Myocyte (in vitro differentiated cells): ENCODE data around the gene SLAIN1. TPM values are rescaled to one million over a fixed set of nuclear protein-coding genes. Genes with fewer than 3 reads are reported as not detected.
"Not testable (repeated sequence)": the region's sequence is repeated elsewhere in the genome, so short reads cannot be mapped to it uniquely, and the experiment has no call there.

Source experiments
- DNase-seq: peaks from one replicate; pipeline ENCODE4 v3.0.0-alpha.2; 2012; ENCODE audit warnings: low read depth
- polyA plus RNA-seq: library from polyadenylated mRNA; unstranded; fragments of >200 nt; gene quantifications from one replicate; pipeline ENCODE4 v1.2.1, GENCODE V29; 2012; ENCODE audit warnings: missing spikeins
- total RNA-seq: library from RNA; depleted of rRNA; stranded (reverse); fragments of >200 nt; gene quantifications from 2 replicates; pipeline ENCODE4 v1.2.3, GENCODE V29; 2014

Gene SLAIN1
- 0.10 and 0.21 TPM in 2 replicates for total RNA-seq
- polyA plus RNA-seq: not detected

- DNase-seq: peak; percentile 23
These were observed at the start of gene SLAIN1 for GRCh38 chr13:77697217-77698103. Gene SLAIN1, plus strand, starts transcription at chr13:77697687. Its CDS starts 227 bp downstream, at chr13:77697914.

DNA sequence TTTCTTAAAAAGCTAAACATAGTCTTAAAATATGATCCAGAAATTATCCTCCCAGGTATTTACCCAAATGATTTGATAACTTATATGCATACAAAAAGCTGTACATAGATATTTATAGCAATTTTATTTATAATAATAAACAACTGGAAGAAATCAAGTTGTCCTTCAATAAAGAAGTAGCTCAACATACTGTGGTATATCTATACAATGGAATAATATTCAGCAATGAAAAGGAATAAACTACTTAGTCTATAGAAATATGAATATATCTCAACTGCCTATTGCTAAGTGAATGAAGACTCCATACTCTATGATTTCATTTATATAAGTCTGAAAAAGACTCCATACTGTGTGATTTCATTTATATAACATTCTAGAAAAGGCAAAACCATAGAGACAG, 47.1 kb upstream of the SLAIN1 start:
- no peak for DNase-seq

DNA sequence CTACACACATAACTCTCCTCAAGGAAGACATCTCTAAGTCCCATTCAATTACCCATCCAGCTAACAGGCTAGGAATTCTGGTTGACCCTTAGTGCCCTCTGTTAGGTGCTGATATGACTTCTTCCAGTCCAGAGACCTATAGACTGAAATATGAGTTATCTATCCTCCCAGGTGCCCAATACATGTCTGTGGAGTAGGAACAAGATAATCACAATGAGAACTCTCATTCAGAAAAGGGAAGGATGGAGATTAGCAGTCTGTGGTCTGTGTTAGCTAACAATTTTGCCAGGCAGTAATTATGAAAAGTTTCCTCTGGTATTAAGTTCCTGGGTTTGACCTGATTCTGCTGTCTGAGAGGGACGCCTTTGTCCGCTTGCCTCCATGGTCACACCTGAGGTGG, 44.2 kb upstream of the SLAIN1 start:
- DNase-seq: no peak

DNA sequence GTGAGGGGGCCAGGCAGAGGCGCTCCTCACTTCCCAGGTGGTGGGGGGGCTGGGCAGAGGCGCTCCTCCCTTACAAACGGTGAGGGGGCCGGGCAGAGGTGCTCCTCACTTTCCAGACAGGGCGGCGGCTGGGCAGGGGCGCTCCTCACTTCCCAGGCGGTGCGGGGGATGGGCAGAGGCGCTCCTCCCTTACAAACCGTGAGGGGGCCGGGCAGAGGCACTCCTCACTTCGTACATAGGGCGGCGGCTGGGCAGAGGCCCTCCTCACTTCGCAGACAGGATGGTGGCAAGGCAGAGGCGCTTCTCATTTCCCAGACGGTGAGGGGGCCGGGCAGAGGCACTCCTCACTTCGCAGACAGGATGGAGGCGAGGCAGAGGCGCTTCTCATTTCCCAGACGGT, 37.5 kb upstream of the SLAIN1 start:
- DNase-seq: not testable (repeated sequence)

DNA sequence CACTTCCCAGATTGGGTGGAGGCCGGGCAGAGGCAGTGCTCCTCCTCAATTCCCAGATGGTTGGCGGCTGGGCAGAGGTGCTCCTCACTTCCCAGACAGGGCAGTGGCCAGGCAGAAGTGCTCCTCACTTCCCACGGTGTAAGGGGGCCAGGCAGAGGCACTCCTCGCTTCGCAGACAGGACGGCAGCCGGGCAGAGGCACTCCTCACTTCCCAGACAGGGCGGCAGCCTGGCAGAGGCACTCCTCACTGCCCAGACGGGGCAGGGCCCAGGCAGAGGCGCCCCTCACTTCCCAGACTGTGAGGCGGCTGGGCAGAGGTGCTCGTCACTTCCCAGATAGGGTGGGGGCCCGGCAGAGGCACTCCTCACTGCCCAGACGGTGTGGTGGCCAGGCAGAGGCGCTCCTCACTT, 36.6 kb upstream of the SLAIN1 start:
- no peak for DNase-seq

GRCh38 chr13:77662301-77662700, 35.2 kb upstream of the SLAIN1 start:
- not testable (repeated sequence) for DNase-seq

DNA sequence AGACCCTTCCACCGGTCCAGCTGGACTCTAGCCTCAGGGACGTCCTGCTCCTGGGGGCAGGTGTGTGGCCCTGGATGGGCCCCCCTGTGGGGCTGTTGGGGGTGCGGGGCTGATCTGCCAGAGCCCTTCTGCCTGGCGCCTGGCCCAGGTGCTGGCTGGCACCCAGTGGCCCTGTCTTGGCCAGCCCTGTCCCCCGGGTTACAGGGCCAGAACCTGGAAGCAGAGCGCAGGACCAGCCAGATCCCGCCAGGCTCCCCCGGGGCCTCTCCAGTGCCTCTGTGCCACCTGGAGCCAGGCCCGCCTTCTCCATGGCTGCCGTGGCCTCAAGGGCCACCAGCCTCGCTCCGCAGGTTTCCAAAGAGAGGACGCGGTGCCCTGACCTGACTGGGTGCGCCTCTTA, 34.7 kb upstream of the SLAIN1 start:
- DNase-seq: not testable (repeated sequence)

DNA sequence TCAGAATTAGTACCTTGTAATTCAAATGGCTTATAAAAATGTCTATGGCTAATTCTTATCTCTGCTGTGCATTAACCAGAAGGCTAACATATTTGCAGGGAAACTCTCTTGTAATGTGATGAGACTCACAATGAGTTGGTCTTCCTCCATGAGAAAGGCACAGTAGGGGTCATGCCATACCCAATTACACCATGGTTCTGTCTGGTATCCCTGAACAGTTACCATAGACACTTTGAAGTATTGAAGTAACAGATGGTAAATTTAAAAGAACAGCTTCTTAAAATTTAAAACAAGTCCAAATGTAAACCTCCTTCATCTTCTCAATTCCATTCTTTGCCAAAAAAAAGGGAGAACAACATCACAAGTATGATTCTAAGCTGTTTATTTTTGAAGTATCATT, 22.6 kb upstream of the SLAIN1 start:
- no peak for DNase-seq

DNA sequence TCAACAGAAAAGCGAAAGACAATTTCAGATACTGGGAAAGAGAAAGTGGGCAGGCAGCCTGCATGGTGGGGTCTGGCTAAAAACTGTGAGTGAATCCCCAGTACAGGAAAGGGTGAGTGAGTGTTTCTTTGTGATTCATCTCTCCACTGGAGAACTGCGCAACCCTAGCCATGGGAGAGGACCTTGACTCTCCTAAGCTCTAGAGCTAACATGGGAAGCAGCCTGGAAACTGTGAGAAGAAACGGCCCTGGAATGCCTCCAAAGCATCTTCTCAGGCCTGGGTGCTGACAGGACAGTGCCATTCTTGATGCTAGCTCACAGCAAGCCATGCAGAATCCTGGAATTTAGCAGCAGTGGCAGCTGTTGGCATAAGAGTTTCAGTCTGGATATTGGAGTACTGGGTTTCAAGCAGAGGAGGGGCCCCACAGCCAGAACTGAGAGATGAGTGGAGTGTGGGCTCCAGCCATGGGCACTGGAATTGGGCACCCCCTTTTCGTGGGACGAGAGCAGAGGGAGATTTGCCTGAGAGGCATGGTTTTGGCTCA, 18.7 kb upstream of the SLAIN1 start:
- no peak for DNase-seq

DNA sequence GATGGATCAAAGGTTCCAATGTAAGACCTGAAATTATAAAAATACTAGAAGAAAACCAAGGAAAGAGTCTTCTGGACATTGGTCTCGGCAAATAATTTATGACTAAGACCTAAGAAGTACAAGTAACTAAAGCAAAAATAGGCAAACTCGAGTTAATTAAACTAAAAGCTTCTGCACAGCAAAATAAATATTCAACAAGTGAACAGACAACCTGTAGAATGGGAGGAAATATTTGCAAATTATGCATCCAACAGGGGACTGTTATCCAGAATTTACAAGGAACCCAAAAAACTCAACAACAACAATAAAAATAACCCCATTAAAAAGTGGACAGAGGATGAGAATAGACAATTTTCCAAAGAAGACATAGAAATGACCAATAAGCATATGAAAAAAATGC, 9.7 kb upstream of the SLAIN1 start:
- no peak for DNase-seq

GRCh38 chr13:77691871-77692270, 5.6 kb upstream of the SLAIN1 start:
- no peak for DNase-seq

GRCh38 chr13:77692746-77693448, 4.6 kb upstream of the SLAIN1 start:
- DNase-seq: no peak

DNA sequence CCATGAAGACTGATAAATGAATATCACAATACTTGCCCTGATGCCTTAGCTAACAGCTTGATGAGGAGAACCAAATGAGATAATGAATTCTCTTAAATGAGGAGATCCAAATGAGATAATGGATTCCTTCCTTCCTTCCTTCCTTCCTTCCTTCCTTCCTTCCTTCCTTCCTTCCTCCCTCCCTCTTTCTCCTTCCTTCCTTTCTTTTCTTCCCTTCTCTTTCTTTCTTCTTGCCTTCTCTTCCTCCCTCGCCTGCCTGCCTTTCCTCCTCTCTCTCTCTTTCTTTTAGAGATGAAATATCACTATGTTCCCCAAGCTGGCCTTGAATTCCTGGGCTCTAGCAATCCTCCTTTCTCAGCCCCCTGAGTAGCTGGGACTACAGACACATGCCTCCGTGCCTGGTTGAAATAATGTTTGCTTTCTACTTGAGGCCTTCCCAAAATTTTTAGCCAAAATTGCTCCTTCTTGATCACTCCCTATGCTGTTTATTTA, 4.0 kb upstream of the SLAIN1 start:
- DNase-seq: no peak

- DNase-seq: no peak
These were observed 1.2 kb upstream of the SLAIN1 start for GRCh38 chr13:77696006-77696878.

DNA sequence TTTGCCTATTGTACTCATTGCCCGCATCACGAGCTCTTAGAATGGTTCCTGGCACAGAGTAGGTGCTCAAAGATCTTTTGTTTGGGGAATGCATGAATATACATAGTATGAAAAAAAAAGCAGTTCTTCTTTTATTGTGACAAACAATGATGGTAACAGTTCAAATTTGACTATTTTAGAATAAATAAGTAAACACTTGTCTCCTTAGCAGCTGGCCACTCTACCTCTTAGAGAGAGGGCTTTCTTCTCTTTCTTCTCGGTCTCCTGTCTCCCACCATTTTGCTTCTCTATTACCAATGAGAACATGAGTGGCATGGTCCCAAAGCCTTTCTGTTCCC, 639 bp upstream of the SLAIN1 start:
- DNase-seq: no peak

GRCh38 chr13:77698201-77699058, 943 bp downstream of the SLAIN1 start:
- peak; percentile 15 for DNase-seq

- no peak for DNase-seq
These were observed 1.7 kb downstream of the SLAIN1 start for GRCh38 chr13:77699059-77699680.

DNA sequence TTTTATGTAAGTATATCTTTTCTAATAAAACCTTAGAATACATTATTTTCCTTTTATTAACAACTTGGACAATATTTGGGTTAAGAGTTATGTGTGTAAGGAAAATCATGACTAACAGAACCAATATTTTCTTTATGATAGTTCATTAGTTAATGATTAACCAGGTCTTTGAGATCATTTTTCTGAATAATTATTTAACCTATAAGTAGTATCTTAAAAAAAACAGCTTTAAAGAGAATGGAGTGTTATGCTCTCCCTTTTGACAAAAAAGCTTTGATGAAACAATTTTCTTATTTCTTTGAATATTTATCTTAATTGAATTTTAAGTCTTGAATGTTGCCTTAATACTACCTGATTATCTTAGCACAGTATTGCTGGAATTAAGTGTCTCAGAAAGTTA, 3.8 kb downstream of the SLAIN1 start:
- DNase-seq: no peak

DNA sequence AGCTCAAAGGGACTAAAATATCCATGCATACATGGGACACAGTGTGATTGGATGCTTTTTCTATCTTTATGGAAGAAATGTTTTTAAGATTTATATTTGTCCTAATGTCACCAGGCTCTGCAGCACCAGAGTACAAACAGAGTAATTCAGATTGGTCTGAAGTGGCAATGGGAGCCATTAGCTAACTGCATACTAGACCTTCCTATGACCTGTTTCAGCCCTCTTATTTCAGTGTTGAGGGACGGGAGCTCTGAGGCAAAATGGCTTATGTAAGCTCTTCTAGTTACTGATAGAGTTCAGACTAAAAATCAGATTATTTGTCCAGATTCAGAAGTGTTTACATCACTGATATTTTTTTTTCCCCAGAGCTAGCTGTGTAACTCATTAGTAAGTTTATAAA, 4.9 kb downstream of the SLAIN1 start:
- no peak for DNase-seq

DNA sequence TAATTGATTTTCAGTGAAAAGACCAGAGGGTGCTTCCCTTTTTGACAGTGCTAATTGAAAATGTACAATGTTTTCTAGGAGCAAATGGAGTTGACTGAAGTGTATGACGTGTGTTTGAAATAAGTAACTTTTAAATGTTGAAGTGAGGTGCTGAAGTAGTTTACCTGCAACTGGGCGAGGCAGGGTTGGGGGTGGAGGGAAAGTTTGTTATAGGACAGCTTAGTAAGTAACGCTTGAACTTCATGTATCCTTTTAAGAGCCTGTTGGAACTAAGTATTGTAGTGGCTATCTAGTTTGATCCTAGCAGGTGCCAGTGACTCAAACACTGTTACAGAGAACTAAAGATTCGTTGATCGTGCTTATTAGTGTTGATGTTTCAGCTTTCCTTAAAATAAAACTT, 5.9 kb downstream of the SLAIN1 start:
- DNase-seq: no peak
